Skeletal muscle satellite cell (primary cell): ENCODE measurements around the gene HLF.

Source experiments
- H3K27me3 ChIP-seq: 2 replicates; pipeline ENCODE4 v1.7.0; 2013; ENCODE audit warnings: low read length; ENCODE audit not compliant: control insufficient read depth, insufficient read depth
- H3K36me3 ChIP-seq: 2 replicates; pipeline ENCODE4 v1.7.0; 2013; ENCODE audit warnings: mild to moderate bottlenecking, control low read depth, low read length; ENCODE audit not compliant: insufficient read depth
- H3K4me1 ChIP-seq: 2 replicates; pipeline ENCODE4 v1.7.0; 2013; ENCODE audit warnings: low read length; ENCODE audit not compliant: control insufficient read depth, insufficient read depth
- H3K4me2 ChIP-seq: 2 replicates; pipeline ENCODE4 v1.7.0; 2013; ENCODE audit warnings: mild to moderate bottlenecking, low read length
- H3K4me3 ChIP-seq: 2 replicates; pipeline ENCODE4 v1.7.0; 2013; ENCODE audit warnings: low read length
- H3K9ac ChIP-seq: 2 replicates; pipeline ENCODE4 v1.7.0; 2013; ENCODE audit warnings: mild to moderate bottlenecking, low read depth, low read length, moderate library complexity
- H3K9me3 ChIP-seq: replicated peaks from 2 replicates; pipeline ENCODE4 v1.7.0; 2013; ENCODE audit warnings: mild to moderate bottlenecking, control low read depth, low read length

HLF gene

GRCh38 chr17:55343900-55344513, 79.2 kb downstream of the HLF start:
- no peaks in the 10 kb centered on the region for H3K9me3 ChIP-seq

GRCh38 chr17:55344514-55344997, 79.8 kb downstream of the HLF start:
- no peaks in the 10 kb centered on the region for H3K36me3 ChIP-seq
- H3K9me3 ChIP-seq: no peaks in the 10 kb centered on the region
- H3K4me1 ChIP-seq: no peaks in the 10 kb centered on the region
- H3K4me2 ChIP-seq: no peak overlapping the region
- H3K9ac ChIP-seq: no peak overlapping the region
- H3K4me3 ChIP-seq: no peak overlapping the region
- peaks cover 21% of the 10 kb centered on the region for H3K27me3 ChIP-seq

More at GRCh38 chr17:55343900-55344513, 79.2 kb downstream of the HLF start:
- H3K9ac ChIP-seq: no peak overlapping the region
- H3K27me3 ChIP-seq: peaks cover 27% of the 10 kb centered on the region
- no peak overlapping the region for H3K4me2 ChIP-seq
- no peak overlapping the region for H3K4me3 ChIP-seq
- H3K36me3 ChIP-seq: no peaks in the 10 kb centered on the region
- no peaks in the 10 kb centered on the region for H3K4me1 ChIP-seq

GRCh38 chr17:55345132-55345531, 80.4 kb downstream of the HLF start:
- Histone ChIP-seq H3K9me3 (no peaks in the 10 kb centered on the region), H3K4me1 (no peaks in the 10 kb centered on the region), H3K27me3 (peaks cover 16% of the 10 kb centered on the region), H3K36me3 (no peaks in the 10 kb centered on the region), H3K4me3 (no peak overlapping the region), H3K4me2 (no peak overlapping the region), H3K9ac (no peak overlapping the region)

- H3K4me3 ChIP-seq: no peak overlapping the region
- no peaks in the 10 kb centered on the region for H3K4me1 ChIP-seq
- peaks cover 13% of the 10 kb centered on the region for H3K27me3 ChIP-seq
- no peak overlapping the region for H3K9ac ChIP-seq
- no peaks in the 10 kb centered on the region for H3K36me3 ChIP-seq
- H3K9me3 ChIP-seq: no peaks in the 10 kb centered on the region
- no peak overlapping the region for H3K4me2 ChIP-seq
Observed at GRCh38 chr17:55346658-55347057, 81.9 kb downstream of the HLF start.

GRCh38 chr17:55347341-55347740, 82.6 kb downstream of the HLF start:
- no peak overlapping the region for H3K4me2 ChIP-seq
- peaks cover 13% of the 10 kb centered on the region for H3K27me3 ChIP-seq
- H3K9ac ChIP-seq: no peak overlapping the region
- no peaks in the 10 kb centered on the region for H3K4me1 ChIP-seq
- H3K36me3 ChIP-seq: no peaks in the 10 kb centered on the region
- no peak overlapping the region for H3K4me3 ChIP-seq
- H3K9me3 ChIP-seq: no peaks in the 10 kb centered on the region

GRCh38 chr17:55348749-55349354, 84.1 kb downstream of the HLF start:
- Histone ChIP-seq H3K36me3 (no peaks in the 10 kb centered on the region), H3K9me3 (no peaks in the 10 kb centered on the region), H3K4me3 (no peak overlapping the region)

GRCh38 chr17:55350825-55351205, 86.1 kb downstream of the HLF start:
- no peaks in the 10 kb centered on the region for H3K36me3 ChIP-seq
- H3K4me1 ChIP-seq: no peaks in the 10 kb centered on the region
- no peaks in the 10 kb centered on the region for H3K9me3 ChIP-seq
- H3K4me3 ChIP-seq: no peak overlapping the region
- H3K9ac ChIP-seq: no peak overlapping the region
- H3K27me3 ChIP-seq: peaks cover 3% of the 10 kb centered on the region
- no peak overlapping the region for H3K4me2 ChIP-seq

More at GRCh38 chr17:55348749-55349354, 84.1 kb downstream of the HLF start:
- H3K9ac ChIP-seq: no peak overlapping the region
- no peak overlapping the region for H3K4me2 ChIP-seq
- no peaks in the 10 kb centered on the region for H3K4me1 ChIP-seq
- peaks cover 7% of the 10 kb centered on the region for H3K27me3 ChIP-seq

- Histone ChIP-seq H3K27me3 (peaks cover 3% of the 10 kb centered on the region), H3K4me2 (no peak overlapping the region), H3K4me3 (no peak overlapping the region), H3K36me3 (no peaks in the 10 kb centered on the region), H3K4me1 (no peaks in the 10 kb centered on the region), H3K9me3 (no peaks in the 10 kb centered on the region), H3K9ac (no peak overlapping the region)
Observed at GRCh38 chr17:55351226-55351625, 86.5 kb downstream of the HLF start.

GRCh38 chr17:55354010-55354409, 89.2 kb downstream of the HLF start:
- Histone ChIP-seq H3K4me3 (no peak overlapping the region), H3K4me2 (no peak overlapping the region), H3K4me1 (no peaks in the 10 kb centered on the region), H3K36me3 (no peaks in the 10 kb centered on the region), H3K9me3 (no peaks in the 10 kb centered on the region), H3K9ac (no peak overlapping the region), H3K27me3 (peaks cover 9% of the 10 kb centered on the region)

- H3K4me1 ChIP-seq: no peaks in the 10 kb centered on the region
- H3K4me3 ChIP-seq: no peak overlapping the region
- no peaks in the 10 kb centered on the region for H3K36me3 ChIP-seq
- H3K27me3 ChIP-seq: peaks cover 9% of the 10 kb centered on the region
- no peak overlapping the region for H3K4me2 ChIP-seq
- H3K9me3 ChIP-seq: no peaks in the 10 kb centered on the region
- H3K9ac ChIP-seq: no peak overlapping the region
Observed at GRCh38 chr17:55354941-55355340, 90.2 kb downstream of the HLF start.

GRCh38 chr17:55356434-55357328, 91.9 kb downstream of the HLF start:
- Histone ChIP-seq H3K4me3 (no peak overlapping the region), H3K9ac (no peak overlapping the region), H3K4me2 (no peak overlapping the region), H3K27me3 (peaks cover 9% of the 10 kb centered on the region), H3K4me1 (no peaks in the 10 kb centered on the region), H3K9me3 (no peaks in the 10 kb centered on the region), H3K36me3 (no peaks in the 10 kb centered on the region)
